DND-41 (cell line): ENCODE data around the gene CHMP1B.

Source experiments
- ATAC-seq: fragments of 200-7000 bp; cut with Tn5 transposase; 3 replicates; pipeline ENCODE4 v1.9.1; 2021; ENCODE audit warnings: low read depth; ENCODE audit not compliant: insufficient read depth
- DNase-seq: peaks from one replicate; pipeline ENCODE4 v3.0.0-alpha.2; 2020
- H2AFZ ChIP-seq: 2 replicates; pipeline ENCODE4 v1.6.0; 2012; ENCODE audit warnings: low read depth, low read length
- H3K27ac ChIP-seq: 2 replicates; pipeline ENCODE4 v1.5.1; 2012; ENCODE audit warnings: low read length, inconsistent platforms
- H3K27me3 ChIP-seq: fragments of 200-600 bp; sonication (generic); 2 replicates; pipeline ENCODE4 v1.6.0; 2012; ENCODE audit warnings: low read length, mild to moderate bottlenecking, inconsistent platforms; ENCODE audit not compliant: insufficient read depth, poor library complexity
- H3K36me3 ChIP-seq: 2 replicates; pipeline ENCODE4 v1.5.1; 2012; ENCODE audit warnings: low read length, inconsistent platforms; ENCODE audit not compliant: insufficient read depth
- H3K4me1 ChIP-seq: 2 replicates; pipeline ENCODE4 v1.5.1; 2012; ENCODE audit warnings: mild to moderate bottlenecking, low read length; ENCODE audit not compliant: insufficient read depth
- H3K4me2 ChIP-seq: 2 replicates; pipeline ENCODE4 v1.6.0; 2012; ENCODE audit warnings: mild to moderate bottlenecking, moderate library complexity, low read length, inconsistent platforms; ENCODE audit not compliant: insufficient read depth
- H3K4me3 ChIP-seq, 2 experiments: fragments of 200-600 bp in 1 of 2; shearing (Covaris generic) in 1 of 2; 2 replicates each; pipeline ENCODE4 v1.5.1; 2012 to 2016; ENCODE audit warnings: inconsistent platforms in 2 of 2, low read length in 2 of 2, mild to moderate bottlenecking in 2 of 2, low read depth in 1 of 2, moderate library complexity in 1 of 2
- H3K79me2 ChIP-seq: 2 replicates; pipeline ENCODE4 v1.6.0; 2012; ENCODE audit warnings: low read length, inconsistent platforms; ENCODE audit not compliant: insufficient read depth
- H3K9ac ChIP-seq: 2 replicates; pipeline ENCODE4 v1.6.0; 2012; ENCODE audit warnings: low read depth, mild to moderate bottlenecking, inconsistent platforms, low read length, moderate library complexity
- H3K9me3 ChIP-seq: 2 replicates; pipeline ENCODE4 v1.5.1; 2012; ENCODE audit warnings: low read length, moderate library complexity, mild to moderate bottlenecking, inconsistent platforms; ENCODE audit not compliant: insufficient read depth, severe bottlenecking
- H4K20me1 ChIP-seq: 2 replicates; pipeline ENCODE4 v1.6.0; 2012; ENCODE audit warnings: low read length; ENCODE audit not compliant: insufficient read depth
- CTCF ChIP-seq: IDR thresholded peaks from 2 replicates; pipeline ENCODE4 v1.5.1; 2012; ENCODE audit warnings: borderline replicate concordance, low read length, moderate library complexity, mild to moderate bottlenecking; ENCODE audit not compliant: poor library complexity, severe bottlenecking; ENCODE audit errors: extremely low read depth
- EZH2 ChIP-seq: IDR thresholded peaks from 3 replicates; pipeline ENCODE4 v1.6.1; 2012; ENCODE audit warnings: borderline replicate concordance, low read depth, mild to moderate bottlenecking, moderate library complexity, low read length, inconsistent platforms; ENCODE audit not compliant: severe bottlenecking

The CHMP1B gene

GRCh38 chr18:11851146-11851805 lies at the start of gene CHMP1B:
CHMP1B (plus strand) TSS chr18:11851413; CDS start chr18:11851512, 99 bp downstream.
- ATAC-seq (peak; percentile 93), DNase-seq (peak; percentile 97)
- Histone ChIP-seq H3K27me3 (no peaks in the 10 kb centered on the region), H3K9ac (peak within 1 kb of the TSS; percentile 73), H3K9me3 (no peaks in the 10 kb centered on the region), H4K20me1 (peaks cover 13% of the 10 kb centered on the region), H3K4me1 (peaks cover 30% of the 10 kb centered on the region), H3K36me3 (no peaks in the 10 kb centered on the region; the same call in 1 of the 2 replicates), H3K79me2 (peaks cover 25% of the 10 kb centered on the region), H3K4me2 (peak within 1 kb of the TSS; percentile 61), H3K4me3 (peak within 1 kb of the TSS; percentile 62 to 77), H2AFZ (peak within 1 kb of the TSS; percentile 89), H3K27ac (peak within 1 kb of the TSS; percentile 90)
- TF ChIP-seq CTCF, result no peak
- TF ChIP-seq EZH2, result no peak

- no peak for TF ChIP-seq CTCF
- no peak for TF ChIP-seq EZH2
- no peaks in the 10 kb centered on the region for H4K20me1 ChIP-seq
- no peaks in the 10 kb centered on the region for H3K36me3 ChIP-seq
- H3K27me3 ChIP-seq, result no peaks in the 10 kb centered on the region
- no peak overlapping the region for H3K9ac ChIP-seq
- no peak for DNase-seq
- ATAC-seq, result no peak
- no peaks in the 10 kb centered on the region for H3K79me2 ChIP-seq
- H3K9me3 ChIP-seq, result no peaks in the 10 kb centered on the region
- no peak overlapping the region for H3K27ac ChIP-seq
- H3K4me2 ChIP-seq, result no peak overlapping the region
- no peaks in the 10 kb centered on the region for H3K4me1 ChIP-seq
- H2AFZ ChIP-seq, result no peak overlapping the region
- H3K4me3 ChIP-seq, result no peak overlapping the region
Measured at GRCh38 chr18:11801573-11801972, 49.6 kb upstream of the CHMP1B start.

- DNase-seq, result no peak
- ATAC-seq, result no peak
- TF ChIP-seq CTCF (no peak), EZH2 (no peak)
Measured at GRCh38 chr18:11802158-11802557, 49.1 kb upstream of the CHMP1B start.

More at GRCh38 chr18:11802158-11802557, 49.1 kb upstream of the CHMP1B start:
- no peaks in the 10 kb centered on the region for H3K9me3 ChIP-seq
- H4K20me1 ChIP-seq, result no peaks in the 10 kb centered on the region
- no peaks in the 10 kb centered on the region for H3K4me1 ChIP-seq
- H2AFZ ChIP-seq, result no peak overlapping the region
- no peak overlapping the region for H3K4me2 ChIP-seq
- no peaks in the 10 kb centered on the region for H3K27me3 ChIP-seq
- no peak overlapping the region for H3K9ac ChIP-seq
- no peak overlapping the region for H3K27ac ChIP-seq
- H3K79me2 ChIP-seq, result no peaks in the 10 kb centered on the region
- no peaks in the 10 kb centered on the region for H3K36me3 ChIP-seq
- no peak overlapping the region for H3K4me3 ChIP-seq
